DND-41 (cell line): ENCODE measurements around the gene F10.

Source experiments
- CTCF ChIP-seq: IDR thresholded peaks from 2 replicates; pipeline ENCODE4 v1.5.1; 2012; ENCODE audit warnings: borderline replicate concordance, low read length, moderate library complexity, mild to moderate bottlenecking; ENCODE audit not compliant: poor library complexity, severe bottlenecking; ENCODE audit errors: extremely low read depth
- EZH2 ChIP-seq: IDR thresholded peaks from 3 replicates; pipeline ENCODE4 v1.6.1; 2012; ENCODE audit warnings: borderline replicate concordance, low read depth, mild to moderate bottlenecking, moderate library complexity, low read length, inconsistent platforms; ENCODE audit not compliant: severe bottlenecking

- TF ChIP-seq CTCF (no peak), EZH2 (no peak)
Measured at GRCh38 chr13:113166681-113167080, 44.1 kb downstream of the F10 start.
